Keratinocyte (primary cell): Measurements from ENCODE around the gene ARHGEF3. TPM values are rescaled to one million over a fixed set of nuclear protein-coding genes. Genes with fewer than 3 reads are reported as not detected.

ENCODE experiments used
- DNase-seq: peaks from one replicate; pipeline ENCODE4 v3.0.0-alpha.2; 2011; ENCODE audit warnings: low read depth, missing footprints, low spot score
- FAIRE-seq: peaks from 2 replicates; lab custom pipeline; 2011; peaks lifted over from hg19 to GRCh38; lab: Jason Lieb, UNC
- H2AFZ ChIP-seq: 2 replicates; pipeline ENCODE4 v1.6.0; 2012; ENCODE audit warnings: low read length, control low read depth, inconsistent platforms; ENCODE audit not compliant: control insufficient read depth
- H3K27ac ChIP-seq: 2 replicates; pipeline ENCODE4 v1.5.1; 2011; ENCODE audit warnings: low read length; ENCODE audit not compliant: control insufficient read depth, insufficient read depth
- H3K27me3 ChIP-seq: 3 replicates; pipeline ENCODE4 v1.6.0; 2011; ENCODE audit warnings: low read length; ENCODE audit not compliant: control insufficient read depth, insufficient read depth; ENCODE audit errors: extremely low read depth
- H3K36me3 ChIP-seq, 2 experiments: 2 replicates in 1 of 2; 3 replicates in 1 of 2; pipeline ENCODE4 v1.5.1; 2011; ENCODE audit warnings: low read length in 2 of 2, mild to moderate bottlenecking in 1 of 2; ENCODE audit not compliant: control insufficient read depth in 2 of 2, insufficient read depth in 2 of 2; ENCODE audit errors: extremely low read depth in 1 of 2
- H3K4me1 ChIP-seq: 3 replicates; pipeline ENCODE4 v1.5.1; 2011; ENCODE audit warnings: low read length; ENCODE audit not compliant: control insufficient read depth, insufficient read depth; ENCODE audit errors: extremely low read depth
- H3K4me2 ChIP-seq: 3 replicates; pipeline ENCODE4 v1.6.0; 2011; ENCODE audit warnings: low read depth, low read length; ENCODE audit not compliant: control insufficient read depth, insufficient read depth; ENCODE audit errors: extremely low read depth
- H3K4me3 ChIP-seq, 3 experiments: fragments of 200-600 bp in 1 of 3; sonication (generic) in 1 of 3; 2 replicates in 2 of 3; 3 replicates in 1 of 3; pipeline ENCODE4 v1.5.1; 2011 to 2016; ENCODE audit warnings: low read length in 3 of 3, mild to moderate bottlenecking in 3 of 3, control low read depth in 2 of 3, inconsistent platforms in 1 of 3, low read depth in 1 of 3, mixed read lengths in 1 of 3, mixed run types in 1 of 3, moderate library complexity in 1 of 3; ENCODE audit not compliant: control insufficient read depth in 2 of 3, insufficient read depth in 2 of 3; ENCODE audit errors: extremely low read depth in 1 of 3
- H3K79me2 ChIP-seq: 2 replicates; pipeline ENCODE4 v1.6.0; 2012; ENCODE audit warnings: low read length; ENCODE audit not compliant: control insufficient read depth, insufficient read depth
- H3K9ac ChIP-seq: 3 replicates; pipeline ENCODE4 v1.6.0; 2011; ENCODE audit warnings: low read length; ENCODE audit not compliant: control insufficient read depth, insufficient read depth; ENCODE audit errors: extremely low read depth
- H3K9me1 ChIP-seq: 3 replicates; pipeline ENCODE4 v1.6.0; 2011; ENCODE audit warnings: low read length; ENCODE audit not compliant: control insufficient read depth, insufficient read depth; ENCODE audit errors: extremely low read depth
- H3K9me3 ChIP-seq: 2 replicates; pipeline ENCODE4 v1.5.1; 2012; ENCODE audit warnings: low read depth, low read length; ENCODE audit not compliant: control insufficient read depth
- H4K20me1 ChIP-seq: 3 replicates; pipeline ENCODE4 v1.6.0; 2011; ENCODE audit warnings: low read length; ENCODE audit not compliant: control insufficient read depth, insufficient read depth; ENCODE audit errors: extremely low read depth
- EZH2 ChIP-seq: IDR thresholded peaks from one replicate; pipeline ENCODE4 v1.6.1; 2012; ENCODE audit warnings: inconsistent platforms, mild to moderate bottlenecking, low read length, moderate library complexity
- dilution Hi-C: fragments of 300-500 bp; cut with MboI; formaldehyde crosslinking; loops from one replicate; pipeline ENCODE4 v1.7.0; 2020; ENCODE audit warnings: low sequenced_read_pairs; ENCODE audit not compliant: extremely low pct_ligation_motif_present
- polyA plus RNA-seq, 5 experiments: library from polyadenylated mRNA; depleted of rRNA in 3 of 5; stranded (reverse) in 3 of 5; stranded (forward) in 1 of 5; unstranded in 1 of 5; fragments of >200 nt; gene quantifications; 1 replicate in 1 of 5; 2 replicates in 3 of 5; 3 replicates in 1 of 5; pipeline versions ENCODE4 v1.2.1 to v1.2.3, GENCODE V29; 2011 to 2012; ENCODE audit warnings: missing spikeins in 2 of 5, low read depth in 1 of 5, low replicate concordance in 1 of 5
- TF ChIP-seq, protein P1 (sequence below), 3 experiments: IDR thresholded peaks in 1 of 3; conservative IDR thresholded peaks in 1 of 3; optimal IDR thresholded peaks in 1 of 3; 2 replicates in 2 of 3; 3 replicates in 1 of 3; pipeline versions ENCODE3 to v1.5.1; 2011; ENCODE audit warnings: low read length in 3 of 3, mild to moderate bottlenecking in 3 of 3, moderate library complexity in 2 of 3, control low read depth in 1 of 3, inconsistent platforms in 1 of 3; ENCODE audit not compliant: insufficient read depth in 2 of 3; ENCODE audit errors: extremely low read depth in 1 of 3

ARHGEF3 gene
- polyA plus RNA-seq, 1 donor (not counting 4 experiments of a cell fraction or from before 2014, with no cell fraction given): 26.2 TPM

DNA sequence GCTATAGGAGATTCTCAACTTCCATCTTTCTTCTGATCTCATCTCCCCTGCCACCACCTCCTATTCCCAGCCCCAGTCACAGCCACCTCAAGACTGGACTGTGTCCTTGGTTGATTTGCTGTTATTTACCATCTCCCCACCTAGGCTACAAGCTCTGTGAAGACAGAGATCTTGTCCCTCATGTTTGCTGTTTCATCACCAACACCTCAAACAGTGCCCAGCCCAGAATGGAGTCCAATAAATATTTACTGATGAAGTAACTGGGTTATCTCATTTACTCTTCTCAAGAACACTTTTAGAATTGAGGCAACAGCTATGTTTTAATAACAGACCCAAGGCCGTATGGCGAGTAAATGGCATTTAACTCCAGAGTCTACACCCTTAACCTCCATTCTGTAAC, 29.1 kb upstream of the ARHGEF3 start:
- no peaks in the 10 kb centered on the region for H3K79me2 ChIP-seq
- dilution Hi-C loops: no loop called here
- H3K27me3 ChIP-seq: no peaks in the 10 kb centered on the region
- no peak for TF ChIP-seq EZH2
- TF ChIP-seq, protein P1, sequence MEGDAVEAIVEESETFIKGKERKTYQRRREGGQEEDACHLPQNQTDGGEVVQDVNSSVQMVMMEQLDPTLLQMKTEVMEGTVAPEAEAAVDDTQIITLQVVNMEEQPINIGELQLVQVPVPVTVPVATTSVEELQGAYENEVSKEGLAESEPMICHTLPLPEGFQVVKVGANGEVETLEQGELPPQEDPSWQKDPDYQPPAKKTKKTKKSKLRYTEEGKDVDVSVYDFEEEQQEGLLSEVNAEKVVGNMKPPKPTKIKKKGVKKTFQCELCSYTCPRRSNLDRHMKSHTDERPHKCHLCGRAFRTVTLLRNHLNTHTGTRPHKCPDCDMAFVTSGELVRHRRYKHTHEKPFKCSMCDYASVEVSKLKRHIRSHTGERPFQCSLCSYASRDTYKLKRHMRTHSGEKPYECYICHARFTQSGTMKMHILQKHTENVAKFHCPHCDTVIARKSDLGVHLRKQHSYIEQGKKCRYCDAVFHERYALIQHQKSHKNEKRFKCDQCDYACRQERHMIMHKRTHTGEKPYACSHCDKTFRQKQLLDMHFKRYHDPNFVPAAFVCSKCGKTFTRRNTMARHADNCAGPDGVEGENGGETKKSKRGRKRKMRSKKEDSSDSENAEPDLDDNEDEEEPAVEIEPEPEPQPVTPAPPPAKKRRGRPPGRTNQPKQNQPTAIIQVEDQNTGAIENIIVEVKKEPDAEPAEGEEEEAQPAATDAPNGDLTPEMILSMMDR (optimal IDR thresholded peaks at IDR 0.05 in 1 of 3, IDR thresholded peaks at IDR 0.05 in 1 of 3, conservative IDR thresholded peaks at IDR 0.05 in 1 of 3; ENCODE audit: extremely low read depth in 1 of 3, insufficient read depth in 2 of 3, low read length in 3 of 3): no peak
- H3K4me2 ChIP-seq: no peak overlapping the region
- peaks cover 5% of the 10 kb centered on the region for H3K4me1 ChIP-seq
- no peaks in the 10 kb centered on the region for H3K36me3 ChIP-seq
- no peaks in the 10 kb centered on the region for H3K9me1 ChIP-seq
- FAIRE-seq: no peak
- H3K4me3 ChIP-seq: no peak overlapping the region
- no peaks in the 10 kb centered on the region for H4K20me1 ChIP-seq
- no peak overlapping the region for H3K27ac ChIP-seq
- no peaks in the 10 kb centered on the region for H3K9me3 ChIP-seq
- no peak overlapping the region for H2AFZ ChIP-seq
- no peak for DNase-seq
- H3K9ac ChIP-seq: no peak overlapping the region

DNA sequence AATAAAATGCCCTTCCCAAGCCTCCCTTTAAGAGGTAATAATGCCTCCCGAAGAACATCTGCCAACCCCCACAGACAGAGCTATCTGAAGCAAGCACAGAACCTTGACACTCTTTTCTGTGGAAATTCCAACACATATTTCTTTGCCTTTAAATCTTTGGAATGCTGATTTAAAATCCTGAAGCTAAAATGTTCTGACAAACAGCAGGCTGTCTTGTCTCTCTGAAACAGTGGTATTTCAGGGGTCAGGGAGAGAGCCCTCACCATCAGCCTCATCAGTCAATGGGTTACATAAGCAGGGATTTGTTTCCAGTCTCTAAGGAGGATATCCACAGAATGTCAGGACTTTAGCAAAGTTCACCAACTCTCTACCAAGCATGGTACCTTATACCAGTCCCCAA, 27.8 kb upstream of the ARHGEF3 start:
- H3K4me1 ChIP-seq: no peaks in the 10 kb centered on the region
- peak; percentile 23 for FAIRE-seq
- no peak overlapping the region for H3K4me2 ChIP-seq
- H3K79me2 ChIP-seq: no peaks in the 10 kb centered on the region
- no peaks in the 10 kb centered on the region for H3K9me3 ChIP-seq
- no peak for DNase-seq
- no peak overlapping the region for H2AFZ ChIP-seq
- no peaks in the 10 kb centered on the region for H3K36me3 ChIP-seq
- H4K20me1 ChIP-seq: no peaks in the 10 kb centered on the region
- dilution Hi-C loops: no loop called here
- TF ChIP-seq, protein P1 (optimal IDR thresholded peaks at IDR 0.05 in 1 of 3, IDR thresholded peaks at IDR 0.05 in 1 of 3, conservative IDR thresholded peaks at IDR 0.05 in 1 of 3; ENCODE audit: extremely low read depth in 1 of 3, insufficient read depth in 2 of 3, low read length in 3 of 3): no peak
- TF ChIP-seq EZH2: no peak
- H3K4me3 ChIP-seq: no peak overlapping the region
- no peak overlapping the region for H3K9ac ChIP-seq
- H3K27me3 ChIP-seq: no peaks in the 10 kb centered on the region
- H3K9me1 ChIP-seq: no peaks in the 10 kb centered on the region
- H3K27ac ChIP-seq: no peak overlapping the region
